Pulmonary artery endothelial cell (primary cell): ENCODE data around the gene TMTC3. TPM values are rescaled to one million over a fixed set of nuclear protein-coding genes. Genes with fewer than 3 reads are reported as not detected.
"Not testable (repeated sequence)": the region's sequence is repeated elsewhere in the genome, so short reads cannot be mapped to it uniquely, and the experiment has no call there.

Source experiments
- DNase-seq: peaks from one replicate; pipeline ENCODE4 v3.0.0-alpha.2; 2011; ENCODE audit warnings: low read depth, low spot score
- total RNA-seq: library from RNA; depleted of rRNA; stranded (reverse); fragments of >200 nt; gene quantifications from 2 replicates; pipeline ENCODE4 v1.2.3, GENCODE V29; 2014

Gene TMTC3
- 41.5 and 72.4 TPM in 2 replicates for total RNA-seq

- peak; percentile 99 for DNase-seq
Measured at GRCh38 chr12:88141774-88142609, at the start of gene TMTC3, which contains the start of gene CEP290. Gene TMTC3, plus strand, starts transcription at chr12:88142307. Its CDS starts 6,009 bp downstream, at chr12:88148316. Gene CEP290, minus strand, starts transcription at chr12:88142088. Its CDS starts 781 bp downstream, at chr12:88141307.

- no peak for DNase-seq
Measured at GRCh38 chr12:88092771-88093170, 49.3 kb upstream of the TMTC3 start.

GRCh38 chr12:88093573-88093972 is 48.5 kb upstream of the TMTC3 start:
- DNase-seq, result no peak

- no peak for DNase-seq
Measured at GRCh38 chr12:88108021-88108420, 34.1 kb upstream of the TMTC3 start.

GRCh38 chr12:88111074-88111652 is 30.9 kb upstream of the TMTC3 start:
- DNase-seq, result peak; percentile 0

- no peak for DNase-seq
Measured at GRCh38 chr12:88113871-88114270, 28.2 kb upstream of the TMTC3 start.

- DNase-seq, result no peak
Measured at GRCh38 chr12:88122666-88123065, 19.4 kb upstream of the TMTC3 start.

- no peak for DNase-seq
Measured at GRCh38 chr12:88127099-88127498, 15.0 kb upstream of the TMTC3 start.

- DNase-seq, result no peak
Measured at GRCh38 chr12:88127855-88128254, 14.3 kb upstream of the TMTC3 start.

GRCh38 chr12:88132392-88132791 is 9.7 kb upstream of the TMTC3 start:
- no peak for DNase-seq

- DNase-seq, result not testable (repeated sequence)
Measured at GRCh38 chr12:88133181-88133580, 8.9 kb upstream of the TMTC3 start.

GRCh38 chr12:88139711-88140110 is 2.4 kb upstream of the TMTC3 start:
- DNase-seq, result not testable (repeated sequence)

GRCh38 chr12:88141425-88141773 is 708 bp upstream of the TMTC3 start:
- no peak for DNase-seq

- no peak for DNase-seq
Measured at GRCh38 chr12:88142610-88142991, 494 bp downstream of the TMTC3 start.

- no peak for DNase-seq
Measured at GRCh38 chr12:88144037-88144436, 1.9 kb downstream of the TMTC3 start.

GRCh38 chr12:88144546-88145468 is 2.7 kb downstream of the TMTC3 start:
- DNase-seq, result no peak

GRCh38 chr12:88145567-88146505 is 3.7 kb downstream of the TMTC3 start:
- no peak for DNase-seq

- DNase-seq, result no peak
Measured at GRCh38 chr12:88150063-88150462, 8.0 kb downstream of the TMTC3 start.

- DNase-seq, result peak; percentile 24
Measured at GRCh38 chr12:88153959-88154358, 11.9 kb downstream of the TMTC3 start.

GRCh38 chr12:88156075-88156654 is 14.1 kb downstream of the TMTC3 start:
- DNase-seq, result no peak
